Measurements from ENCODE around the gene SHC4.

DNA sequence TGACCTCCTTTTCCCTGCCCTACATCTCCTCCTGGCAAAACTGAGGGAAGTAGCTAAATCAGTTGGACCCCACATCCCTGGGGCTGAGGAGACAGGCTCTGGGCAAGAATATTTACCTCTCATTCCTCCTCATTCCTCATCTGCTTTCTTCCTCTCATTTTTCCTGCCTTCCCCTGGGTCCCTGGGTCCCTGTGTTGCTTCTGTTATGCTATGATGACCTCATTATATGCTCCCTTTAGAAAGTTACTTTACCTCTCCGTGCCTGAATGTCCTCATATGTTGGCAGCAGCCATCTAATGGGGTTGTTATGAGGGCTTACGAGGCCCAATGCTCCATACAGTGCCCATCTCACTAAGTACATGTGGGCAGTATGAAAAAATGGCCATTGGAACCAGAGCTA is 1.2 kb upstream of the SHC4 start:
- TF ChIP-seq EZH2 (IDR thresholded peaks at IDR 0.05; ENCODE audit: insufficient read depth, poor library complexity, severe bottlenecking) (no peak), EZH2phosphoT487 (IDR thresholded peaks at IDR 0.05; ENCODE audit: insufficient read depth, low read depth) (no peak)

Measured in GM23248 (cell line).